Measurements from ENCODE around the gene ROBO1. TPM values are rescaled to one million over a fixed set of nuclear protein-coding genes. Genes with fewer than 3 reads are reported as not detected.

Gene ROBO1
- total and polyA plus RNA-seq, 2 donors (not counting 1 experiment from before 2014, with no cell fraction given): 0.27 to 3.2 TPM

DNA sequence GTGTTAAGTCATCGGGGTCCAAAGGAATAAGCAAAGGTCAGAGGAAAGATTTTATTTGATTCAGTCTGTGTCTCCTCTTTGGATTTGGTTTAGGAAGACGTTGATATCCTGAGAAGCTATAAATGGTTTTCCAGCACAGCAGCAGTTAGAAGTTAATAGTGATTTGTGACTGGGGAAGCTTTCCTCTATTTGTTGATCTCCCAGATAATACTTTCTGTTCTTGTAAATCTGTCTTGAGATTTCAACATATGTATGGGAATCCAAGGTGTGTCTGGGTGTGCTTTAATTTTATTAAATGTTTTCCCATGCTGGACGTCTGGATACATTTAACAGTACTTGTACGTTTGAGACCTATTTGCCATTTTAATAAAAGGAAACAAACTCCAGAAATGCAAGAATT, 409.5 kb downstream of the ROBO1 start:
- WGBS (ENCODE audit: insufficient coverage): 82% methylated on average over 2 of the region's 4 CpGs
- Mint-ChIP-seq H3K27ac (no peak overlapping the region), H3K27me3 (no peaks in the 10 kb centered on the region), H3K4me3 (no peak overlapping the region), H3K4me1 (no peaks in the 10 kb centered on the region), H3K9me3 (ENCODE audit: insufficient read depth) (no peaks in the 10 kb centered on the region)
- no peaks in the 10 kb centered on the region for H4K20me1 ChIP-seq (ENCODE audit: control insufficient read depth, insufficient read depth, low read length, poor library complexity, severe bottlenecking)
- no peak overlapping the region for H3K4me2 ChIP-seq (replicated peaks; ENCODE audit: low read depth, low read length, poor library complexity, severe bottlenecking)
- DNase-seq (no peak), ATAC-seq (ENCODE audit: low read depth) (no peak)
- no peak for TF ChIP-seq CTCF (IDR thresholded peaks at IDR 0.05)
- no peak for TF ChIP-seq EZH2 (IDR thresholded peaks at IDR 0.05; ENCODE audit: borderline replicate concordance, insufficient read depth, low read depth, low read length, poor library complexity, severe bottlenecking)
- no peak overlapping the region for H3K9ac ChIP-seq (ENCODE audit: low read length)
- H3K27me3 ChIP-seq (replicated peaks in 1 of 4; ENCODE audit: control extremely low read depth in 1 of 4, control insufficient read depth in 3 of 4, insufficient read depth in 4 of 4, low read length in 3 of 4): no peaks in the 10 kb centered on the region
- H3K36me3 ChIP-seq (replicated peaks in 1 of 2; ENCODE audit: control extremely low read depth in 1 of 2, control insufficient read depth in 1 of 2, extremely low read depth in 1 of 2, insufficient read depth in 2 of 2, low read length in 1 of 2): no peaks in the 10 kb centered on the region
- H3K4me3 ChIP-seq (ENCODE audit: control extremely low read depth in 1 of 5, extremely low read depth in 1 of 5, insufficient read depth in 1 of 5, low read depth in 2 of 5, low read length in 4 of 5): no peak overlapping the region
- no peaks in the 10 kb centered on the region for H3K79me2 ChIP-seq (ENCODE audit: control insufficient read depth, insufficient read depth, low read length)
- ChIA-PET CTCF (no interaction called here), POLR2A (no interaction called here)
- no peak overlapping the region for H2AFZ ChIP-seq (ENCODE audit: insufficient read depth, low read depth, low read length, poor library complexity, severe bottlenecking)
- H3K4me1 ChIP-seq (ENCODE audit: control insufficient read depth in 2 of 2, insufficient read depth in 2 of 2, low read length in 2 of 2): no peaks in the 10 kb centered on the region
- no peak overlapping the region for H3K27ac ChIP-seq (ENCODE audit: low read length in 2 of 2)
- no peaks in the 10 kb centered on the region for H3K9me3 ChIP-seq (ENCODE audit: control extremely low read depth in 1 of 3, control insufficient read depth in 2 of 3, insufficient read depth in 1 of 3, low read length in 2 of 3)
- intact Hi-C loops (cut with micrococcal nuclease): no loop called here

- Histone ChIP-seq H3K9ac (ENCODE audit: low read length) (no peak overlapping the region), H3K36me3 (replicated peaks in 1 of 2; ENCODE audit: control extremely low read depth in 1 of 2, control insufficient read depth in 1 of 2, extremely low read depth in 1 of 2, insufficient read depth in 2 of 2, low read length in 1 of 2) (no peaks in the 10 kb centered on the region), H3K4me3 (ENCODE audit: control extremely low read depth in 1 of 5, extremely low read depth in 1 of 5, insufficient read depth in 1 of 5, low read depth in 2 of 5, low read length in 4 of 5) (no peak overlapping the region), H2AFZ (ENCODE audit: insufficient read depth, low read depth, low read length, poor library complexity, severe bottlenecking) (no peak overlapping the region), H3K4me1 (ENCODE audit: control insufficient read depth in 2 of 2, insufficient read depth in 2 of 2, low read length in 2 of 2) (no peaks in the 10 kb centered on the region), H3K4me2 (replicated peaks; ENCODE audit: low read depth, low read length, poor library complexity, severe bottlenecking) (no peak overlapping the region), H3K9me3 (ENCODE audit: control extremely low read depth in 1 of 3, control insufficient read depth in 2 of 3, insufficient read depth in 1 of 3, low read length in 2 of 3) (no peaks in the 10 kb centered on the region), H3K27ac (ENCODE audit: low read length in 2 of 2) (no peak overlapping the region), H3K79me2 (ENCODE audit: control insufficient read depth, insufficient read depth, low read length) (no peaks in the 10 kb centered on the region), H3K27me3 (replicated peaks in 1 of 4; ENCODE audit: control extremely low read depth in 1 of 4, control insufficient read depth in 3 of 4, insufficient read depth in 4 of 4, low read length in 3 of 4) (no peaks in the 10 kb centered on the region), H4K20me1 (ENCODE audit: control insufficient read depth, insufficient read depth, low read length, poor library complexity, severe bottlenecking) (no peaks in the 10 kb centered on the region)
- Mint-ChIP-seq H3K4me3 (no peak overlapping the region), H3K9me3 (ENCODE audit: insufficient read depth) (no peaks in the 10 kb centered on the region), H3K27ac (no peak overlapping the region), H3K4me1 (no peaks in the 10 kb centered on the region), H3K27me3 (no peaks in the 10 kb centered on the region)
- ChIA-PET POLR2A (no interaction called here), CTCF (no interaction called here)
- intact Hi-C loops (cut with micrococcal nuclease): no loop called here
- ATAC-seq (ENCODE audit: low read depth) (no peak), DNase-seq (no peak)
- 100% methylated on average over 3 of the region's 3 CpGs for WGBS (ENCODE audit: insufficient coverage)
- TF ChIP-seq EZH2 (IDR thresholded peaks at IDR 0.05; ENCODE audit: borderline replicate concordance, insufficient read depth, low read depth, low read length, poor library complexity, severe bottlenecking) (no peak), CTCF (IDR thresholded peaks at IDR 0.05) (no peak)
Observed at GRCh38 chr3:79354179-79354688, 413.6 kb downstream of the ROBO1 start.

Measured in B cell (primary cell).